ENCODE data around the gene SPHK2.
A peak's percentile ranks its signal among the peaks of the same experiment; 100 is the strongest.
"Not testable (repeated sequence)": the region's sequence is repeated elsewhere in the genome, so short reads cannot be mapped to it uniquely, and the experiment has no call there.

Gene SPHK2

GRCh38 chr19:48660852-48661710 is 41.8 kb downstream of the SPHK2 start:
- peak; percentile 48 to 92 (median 65) for DNase-seq

GRCh38 chr19:48661711-48662090 is 42.4 kb downstream of the SPHK2 start:
- DNase-seq, result no peak

GRCh38 chr19:48663667-48664066 is 44.4 kb downstream of the SPHK2 start:
- DNase-seq, result no peak

GRCh38 chr19:48664476-48664875 is 45.2 kb downstream of the SPHK2 start:
- no peak for DNase-seq

GRCh38 chr19:48665786-48666185 is 46.5 kb downstream of the SPHK2 start:
- no peak for DNase-seq

GRCh38 chr19:48668332-48668731 is 49.0 kb downstream of the SPHK2 start:
- no peak for DNase-seq

GRCh38 chr19:48668761-48669160 is 49.5 kb downstream of the SPHK2 start:
- no peak for DNase-seq

GRCh38 chr19:48669903-48670668 is 50.8 kb downstream of the SPHK2 start:
- DNase-seq, result no peak

GRCh38 chr19:48670699-48671445 is 51.6 kb downstream of the SPHK2 start:
- DNase-seq, result no peak

GRCh38 chr19:48671446-48671995 is 52.2 kb downstream of the SPHK2 start:
- no peak for DNase-seq

- no peak for DNase-seq
Observed at GRCh38 chr19:48672994-48673393, 53.7 kb downstream of the SPHK2 start, which contains the start of gene NTN5. TSS of gene NTN5 (minus strand) at chr19:48673017. CDS start at chr19:48670986, 2,031 bp downstream.

GRCh38 chr19:48673436-48674100 is 54.3 kb downstream of the SPHK2 start:
- DNase-seq, result no peak

- DNase-seq, result no peak
Observed at GRCh38 chr19:48674216-48674809, 55.0 kb downstream of the SPHK2 start.

- peak; percentile 41 to 71 (median 64) for DNase-seq
Observed at GRCh38 chr19:48674921-48675824, 55.9 kb downstream of the SPHK2 start.

GRCh38 chr19:48676487-48676886 is 57.2 kb downstream of the SPHK2 start:
- DNase-seq, result no peak

- no peak for DNase-seq
Observed at GRCh38 chr19:48676887-48677286, 57.6 kb downstream of the SPHK2 start.

GRCh38 chr19:48678201-48678600 is 58.9 kb downstream of the SPHK2 start:
- no peak for DNase-seq

GRCh38 chr19:48680006-48680405 is 60.7 kb downstream of the SPHK2 start:
- DNase-seq, result not testable (repeated sequence)
